Midbrain (tissue), 1 donor: ENCODE data around the gene AP2B1.

Experiments
- DNase-seq: peaks from one replicate; lab custom pipeline; 2025; lab: John Stamatoyannopoulos, UW

The AP2B1 gene

DNA sequence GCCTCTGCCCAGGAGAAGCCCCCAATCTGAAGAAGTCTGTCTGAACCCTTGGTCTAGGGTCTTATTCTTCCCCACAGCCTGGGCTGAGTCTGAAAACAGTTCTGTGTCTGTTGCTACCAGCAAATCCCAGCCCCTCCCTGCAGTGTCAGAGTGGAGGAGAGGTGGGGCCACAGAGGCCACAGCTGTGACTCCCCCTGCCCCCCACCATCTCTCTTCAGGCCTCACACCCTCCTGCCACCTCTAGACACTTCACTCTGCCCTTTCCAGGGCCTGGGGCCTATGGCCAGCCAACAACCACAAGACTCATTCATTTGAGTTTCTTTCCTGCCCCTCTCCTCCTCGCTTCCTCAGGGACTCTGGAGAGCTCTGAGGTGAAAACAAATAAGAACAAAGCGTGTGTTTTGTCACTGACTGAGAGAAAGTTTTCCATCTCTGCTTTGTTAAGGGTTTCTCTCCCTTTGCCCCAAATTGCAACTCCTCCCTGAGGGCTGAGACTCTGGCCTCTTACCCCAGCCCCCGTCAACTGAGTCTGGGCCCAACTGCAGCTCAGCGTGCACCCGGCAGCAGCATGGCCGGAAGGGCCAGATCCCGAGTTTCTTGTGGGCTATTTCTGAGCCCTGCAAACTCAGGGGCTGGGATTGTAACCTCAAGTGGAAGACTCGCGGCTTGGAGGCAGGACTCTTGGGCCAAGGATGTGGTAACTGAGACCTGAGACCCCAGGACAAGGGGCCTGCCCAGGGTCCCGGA is 186.7 kb downstream of the AP2B1 start:
- DNase-seq = no peak

DNA sequence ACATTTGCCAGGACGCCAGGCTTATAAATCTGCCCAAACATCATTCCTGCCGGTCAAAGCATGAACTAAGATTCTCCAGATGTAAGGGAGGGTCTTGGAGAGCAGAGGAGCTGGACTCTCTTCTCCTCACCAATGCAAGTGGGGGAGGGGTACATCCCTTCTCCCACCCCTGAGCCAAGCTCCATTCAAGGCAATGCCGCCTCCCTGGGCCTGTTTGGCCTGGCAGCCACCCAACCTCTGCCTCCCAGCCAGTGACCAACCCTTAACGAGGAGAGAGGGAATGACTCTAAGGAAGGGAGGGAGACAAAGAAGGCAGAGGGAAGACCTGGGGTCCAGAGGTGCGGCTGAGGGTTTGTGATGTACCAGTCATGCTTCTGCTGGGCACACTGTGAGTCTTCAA is 187.4 kb downstream of the AP2B1 start:
- peak; percentile 65 for DNase-seq

GRCh38 chr17:35775039-35775438 is 187.9 kb downstream of the AP2B1 start:
- no peak for DNase-seq

GRCh38 chr17:35775583-35775982 is 188.5 kb downstream of the AP2B1 start:
- no peak for DNase-seq
